Cardiac septum (tissue), 1 donor: ENCODE measurements around the gene SH2D7. TPM values are rescaled to one million over a fixed set of nuclear protein-coding genes. Genes with fewer than 3 reads are reported as not detected.

ENCODE experiments used
- DNase-seq: peaks from one replicate; pipeline ENCODE4 v3.0.0-alpha.2; 2020; ENCODE audit warnings: low spot score
- intact Hi-C: fragments of 100-400 bp; cut with DNase I; formaldehyde crosslinking; loops from one replicate; pipeline ENCODE4 v1.14.0; 2022
- total RNA-seq: library from RNA; stranded (reverse); fragmentation: NEBNext Ultra II Directional; extraction: Animal tissue kit (Norgen Biotek cat#: 25700); gene quantifications from one replicate; pipeline ENCODE4 v1.2.1, GENCODE V29; 2021
- donor health status: DM: no; HTN: no; CAD: no.

Gene SH2D7
- total RNA-seq, 1 donor from 2014 or later: not detected

GRCh38 chr15:78059110-78059839 lies 33.1 kb upstream of the SH2D7 start:
- intact Hi-C loops: loop anchor here (5.0 kb wide), 1 partner anchor 67 kb away; no protein-coding TSS in a partner anchor
- DNase-seq: no peak

GRCh38 chr15:78060232-78060631 lies 32.1 kb upstream of the SH2D7 start:
- no peak for DNase-seq
- intact Hi-C loops: no loop called here

GRCh38 chr15:78061963-78062427 lies 30.4 kb upstream of the SH2D7 start:
- no peak for DNase-seq

DNA sequence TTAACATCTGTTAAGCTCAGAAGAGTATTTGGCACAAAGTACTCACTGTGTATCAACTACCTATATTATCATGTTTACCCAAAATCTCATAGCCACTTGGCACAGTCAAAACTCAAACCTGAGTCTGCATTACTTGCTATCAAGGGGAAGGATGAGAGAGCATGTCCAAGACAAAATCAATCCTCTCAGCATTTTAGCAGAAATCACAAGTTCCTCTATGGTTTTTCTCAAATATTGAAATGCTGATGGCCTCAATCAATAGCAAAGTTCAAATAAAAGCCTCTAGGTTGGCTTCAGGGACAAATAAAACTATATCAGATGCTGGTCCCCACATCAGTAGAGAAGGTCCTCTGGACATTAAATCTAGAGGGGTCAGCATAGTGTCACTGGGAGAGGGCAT lies 29.1 kb upstream of the SH2D7 start:
- no peak for DNase-seq
- intact Hi-C loops: no loop called here

More at GRCh38 chr15:78061963-78062427, 30.4 kb upstream of the SH2D7 start:
- intact Hi-C loops: no loop called here

- intact Hi-C loops: no loop called here
- DNase-seq: no peak
Measured at GRCh38 chr15:78063970-78064385, 28.4 kb upstream of the SH2D7 start.

DNA sequence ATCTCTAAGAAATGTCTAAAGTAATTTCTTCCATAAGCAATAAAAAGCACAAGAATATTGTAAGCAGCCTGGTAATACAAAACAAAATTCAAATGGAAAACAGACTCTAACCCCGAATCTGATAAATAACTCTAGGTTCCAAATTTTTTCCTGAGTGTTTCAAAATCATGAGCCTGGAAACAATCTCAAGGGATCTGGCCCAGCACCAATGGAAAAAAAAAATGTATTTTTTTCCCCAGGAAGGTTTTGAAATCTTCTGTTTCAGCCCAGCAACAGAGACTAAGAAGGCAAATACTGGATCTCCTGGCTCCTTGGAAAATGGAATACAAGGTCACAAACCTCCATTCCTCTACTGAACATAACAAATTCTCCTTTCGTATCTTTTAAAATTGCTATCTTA lies 27.8 kb upstream of the SH2D7 start:
- intact Hi-C loops: no loop called here
- no peak for DNase-seq

DNA sequence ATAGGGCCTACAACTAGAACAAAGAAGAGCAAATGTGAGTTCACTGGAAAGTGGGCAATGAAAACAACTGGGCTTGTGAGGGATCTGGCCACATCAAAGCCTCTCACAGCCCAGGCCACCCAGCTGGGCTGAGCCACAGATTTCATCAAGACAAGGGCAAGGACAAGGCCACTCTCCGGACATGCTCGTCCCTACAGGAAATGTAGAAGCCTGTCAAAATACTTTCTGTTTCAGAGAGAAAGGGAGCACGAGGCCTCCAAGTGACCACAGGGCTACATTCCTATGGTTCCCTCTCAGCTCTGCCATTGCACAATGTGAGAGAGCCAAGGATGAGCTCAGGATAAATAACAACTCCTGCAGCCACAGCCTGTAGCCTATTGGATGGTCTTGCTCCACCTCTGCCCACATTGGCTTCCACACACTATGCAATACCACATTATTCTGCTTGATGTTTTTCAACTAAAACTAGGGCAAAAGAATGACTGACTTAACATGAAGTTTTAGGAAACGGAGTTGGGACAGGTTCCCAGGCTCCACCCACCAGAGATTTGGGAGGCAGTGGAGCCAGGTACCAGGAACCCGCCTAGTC lies 27.0 kb upstream of the SH2D7 start:
- intact Hi-C loops: loop anchor here (1.0 kb wide), 1 partner anchor 41 kb away; no protein-coding TSS in a partner anchor
- no peak for DNase-seq

GRCh38 chr15:78065973-78066946 lies 26.1 kb upstream of the SH2D7 start:
- DNase-seq: no peak
- intact Hi-C loops: loop anchor here (1.0 kb wide), 1 partner anchor 42 kb away; no protein-coding TSS in a partner anchor

GRCh38 chr15:78067328-78068228 lies 24.8 kb upstream of the SH2D7 start:
- DNase-seq: no peak
- intact Hi-C loops: no loop called here

DNA sequence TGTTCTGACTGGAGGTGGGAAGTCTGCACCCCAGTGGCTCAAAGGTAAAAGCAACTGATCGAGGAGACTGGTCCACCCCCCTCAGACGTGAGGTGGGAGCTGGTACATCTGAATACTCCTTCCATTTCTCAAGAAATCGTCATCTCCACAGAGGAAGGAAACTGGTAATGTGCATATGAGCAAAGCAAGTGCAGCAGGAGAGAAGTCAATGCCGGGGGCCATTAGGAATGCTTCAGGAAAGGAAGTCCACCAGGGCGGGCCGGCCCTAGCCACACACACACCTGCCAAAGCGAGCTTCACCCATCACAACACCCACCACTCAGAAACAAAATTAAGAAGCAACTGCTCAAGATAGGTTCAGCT lies 23.3 kb upstream of the SH2D7 start:
- intact Hi-C loops: no loop called here
- DNase-seq: no peak

- intact Hi-C loops: no loop called here
- no peak for DNase-seq
Measured at GRCh38 chr15:78069462-78070029, 22.8 kb upstream of the SH2D7 start.

GRCh38 chr15:78070049-78070700 lies 22.2 kb upstream of the SH2D7 start:
- DNase-seq: no peak
- intact Hi-C loops: no loop called here

GRCh38 chr15:78071383-78071782 lies 21.0 kb upstream of the SH2D7 start:
- no peak for DNase-seq
- intact Hi-C loops: no loop called here

DNA sequence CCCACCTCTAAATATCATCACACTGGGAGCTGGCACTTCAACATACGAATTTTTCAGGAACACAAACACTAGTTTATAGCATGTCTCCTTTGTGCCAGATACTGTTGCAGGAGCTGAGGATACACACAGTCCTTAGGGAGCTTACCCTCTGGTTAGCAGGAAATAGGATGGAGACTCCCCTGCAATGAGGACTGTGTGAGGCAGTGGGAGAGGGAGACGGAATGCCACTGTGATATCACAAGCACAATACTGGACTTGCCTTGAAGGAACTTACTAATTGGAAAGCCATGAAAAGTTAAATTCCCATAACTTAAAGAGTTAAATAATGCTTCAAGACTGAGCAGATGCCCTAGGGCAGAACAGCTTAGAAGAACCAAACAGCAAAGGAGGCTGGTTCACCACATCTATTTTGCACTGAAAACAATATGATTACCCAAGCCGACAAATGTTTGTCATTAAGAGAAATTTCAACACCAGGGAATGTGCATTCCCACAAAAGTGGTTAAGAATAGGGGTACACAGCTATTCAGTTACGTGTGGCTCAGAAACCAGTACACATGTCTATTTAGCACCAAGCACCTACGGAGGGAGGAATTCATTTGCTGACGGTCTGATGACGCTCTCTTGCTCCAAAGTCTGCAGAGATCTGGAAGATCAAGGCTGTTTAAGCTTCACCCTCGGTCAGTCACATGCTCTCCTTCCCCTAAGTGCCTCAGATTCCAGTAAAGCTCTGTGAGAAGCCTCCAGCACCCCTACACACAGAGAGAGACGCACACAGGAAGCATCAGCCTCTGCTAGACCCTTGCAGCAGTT lies 20.1 kb upstream of the SH2D7 start:
- intact Hi-C loops: no loop called here
- no peak for DNase-seq

- DNase-seq: no peak
- intact Hi-C loops: no loop called here
Measured at GRCh38 chr15:78073046-78073787, 19.1 kb upstream of the SH2D7 start.

- DNase-seq: peak; percentile 81
- intact Hi-C loops: no loop called here
Measured at GRCh38 chr15:78075490-78076230, 16.7 kb upstream of the SH2D7 start.
